ENCODE data around the gene DROSHA. TPM values are rescaled to one million over a fixed set of nuclear protein-coding genes. Genes with fewer than 3 reads are reported as not detected.
"Not testable (repeated sequence)": the region's sequence is repeated elsewhere in the genome, so short reads cannot be mapped to it uniquely, and the experiment has no call there.

Gene DROSHA
- total RNA-seq, 1 donor from 2014 or later: 57.8 TPM

- no peak for DNase-seq (ENCODE audit: extremely low read depth, low read depth, low spot score)
These were observed 145.9 kb downstream of the DROSHA start for GRCh38 chr5:31385774-31386537.

GRCh38 chr5:31383734-31384133 lies 148.2 kb downstream of the DROSHA start:
- no peak for DNase-seq (ENCODE audit: extremely low read depth, low read depth, low spot score)

GRCh38 chr5:31382051-31382878 lies 149.6 kb downstream of the DROSHA start:
- no peak for DNase-seq (ENCODE audit: extremely low read depth, low read depth, low spot score)

- no peak for DNase-seq (ENCODE audit: extremely low read depth, low read depth, low spot score)
These were observed 150.6 kb downstream of the DROSHA start for GRCh38 chr5:31381299-31381698.

- no peak for DNase-seq (ENCODE audit: extremely low read depth, low read depth, low spot score)
These were observed 151.8 kb downstream of the DROSHA start for GRCh38 chr5:31380049-31380448.

GRCh38 chr5:31378838-31379237 lies 153.1 kb downstream of the DROSHA start:
- no peak for DNase-seq (ENCODE audit: extremely low read depth, low read depth, low spot score)

- no peak for DNase-seq (ENCODE audit: extremely low read depth, low read depth, low spot score)
These were observed 153.8 kb downstream of the DROSHA start for GRCh38 chr5:31378136-31378535.

- no peak for DNase-seq (ENCODE audit: extremely low read depth, low read depth, low spot score)
These were observed 154.5 kb downstream of the DROSHA start for GRCh38 chr5:31377274-31377946.

- no peak for DNase-seq (ENCODE audit: extremely low read depth, low read depth, low spot score)
These were observed 155.7 kb downstream of the DROSHA start for GRCh38 chr5:31375999-31376720.

GRCh38 chr5:31372124-31372523 lies 159.8 kb downstream of the DROSHA start:
- no peak for DNase-seq (ENCODE audit: extremely low read depth, low read depth, low spot score)

- no peak for DNase-seq (ENCODE audit: extremely low read depth, low read depth, low spot score)
These were observed 165.0 kb downstream of the DROSHA start for GRCh38 chr5:31366941-31367340.

- DNase-seq (ENCODE audit: extremely low read depth, low read depth, low spot score): no peak
These were observed 166.1 kb downstream of the DROSHA start for GRCh38 chr5:31365776-31366175.

- no peak for DNase-seq (ENCODE audit: extremely low read depth, low read depth, low spot score)
These were observed 166.8 kb downstream of the DROSHA start for GRCh38 chr5:31364881-31365636.

- DNase-seq (ENCODE audit: extremely low read depth, low read depth, low spot score): no peak
These were observed 168.8 kb downstream of the DROSHA start for GRCh38 chr5:31362931-31363568.

- DNase-seq (ENCODE audit: extremely low read depth, low read depth, low spot score): no peak
These were observed 169.4 kb downstream of the DROSHA start for GRCh38 chr5:31362529-31362900.

- not testable (repeated sequence) for DNase-seq (ENCODE audit: extremely low read depth, low read depth, low spot score)
These were observed 170.0 kb downstream of the DROSHA start for GRCh38 chr5:31361704-31362528.

GRCh38 chr5:31361234-31361633 lies 170.7 kb downstream of the DROSHA start:
- no peak for DNase-seq (ENCODE audit: extremely low read depth, low read depth, low spot score)

GRCh38 chr5:31359839-31360238 lies 172.1 kb downstream of the DROSHA start:
- no peak for DNase-seq (ENCODE audit: extremely low read depth, low read depth, low spot score)

- DNase-seq (ENCODE audit: extremely low read depth, low read depth, low spot score): no peak
These were observed 174.9 kb downstream of the DROSHA start for GRCh38 chr5:31357038-31357437.
